Renal pelvis (tissue), 4 donors: ENCODE data around the gene GRIK5. TPM values are rescaled to one million over a fixed set of nuclear protein-coding genes. Genes with fewer than 3 reads are reported as not detected.

Experiments
- DNase-seq: peaks from one replicate; pipeline ENCODE4 v3.0.0-alpha.2; 2013
- polyA plus RNA-seq, 3 donors: library from polyadenylated mRNA; unstranded; fragments of 120-200 nt; gene quantifications; one replicate each; pipeline ENCODE4 v1.2.1, GENCODE V29; 2013; ENCODE audit not compliant: insufficient read length in 3 of 3

The GRIK5 gene
- polyA plus RNA-seq, 3 donors, result 24.1 to 30.6 (median 30.5) TPM

DNA sequence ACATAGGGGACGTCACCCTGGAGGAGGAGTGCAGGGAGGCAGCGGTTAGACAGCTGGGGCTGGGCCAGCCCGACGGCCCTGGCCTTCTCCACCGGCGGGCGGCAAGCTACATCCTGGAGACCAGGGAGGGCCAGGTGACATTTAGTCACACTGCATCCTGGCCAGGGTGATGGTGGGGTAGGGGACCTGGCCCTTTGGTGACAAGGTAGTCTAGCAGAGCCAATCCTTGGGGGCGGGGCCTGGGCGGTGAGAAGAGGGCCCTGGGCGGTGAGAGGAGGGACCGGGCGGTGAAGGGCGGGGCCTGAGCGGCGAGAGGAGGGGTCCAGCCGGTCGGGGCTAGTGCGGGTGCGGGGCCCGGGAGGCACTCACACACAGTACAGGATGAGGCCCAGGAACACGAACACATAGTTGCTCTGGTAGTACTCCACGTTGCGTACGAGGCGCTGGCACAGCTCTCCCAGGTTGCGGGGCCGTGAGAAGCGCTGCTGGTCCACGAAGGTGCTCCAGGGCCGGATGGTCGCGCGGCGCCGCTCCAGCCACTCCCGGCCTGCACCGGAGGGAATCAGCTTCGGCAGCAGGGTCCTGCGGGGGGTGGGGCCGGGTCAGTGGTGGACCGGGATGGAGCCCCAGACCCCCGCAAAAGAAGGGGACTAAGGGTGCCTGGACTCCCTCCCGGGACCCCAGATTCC lies 111.5 kb downstream of the GRIK5 start:
- DNase-seq, result peak; percentile 61

DNA sequence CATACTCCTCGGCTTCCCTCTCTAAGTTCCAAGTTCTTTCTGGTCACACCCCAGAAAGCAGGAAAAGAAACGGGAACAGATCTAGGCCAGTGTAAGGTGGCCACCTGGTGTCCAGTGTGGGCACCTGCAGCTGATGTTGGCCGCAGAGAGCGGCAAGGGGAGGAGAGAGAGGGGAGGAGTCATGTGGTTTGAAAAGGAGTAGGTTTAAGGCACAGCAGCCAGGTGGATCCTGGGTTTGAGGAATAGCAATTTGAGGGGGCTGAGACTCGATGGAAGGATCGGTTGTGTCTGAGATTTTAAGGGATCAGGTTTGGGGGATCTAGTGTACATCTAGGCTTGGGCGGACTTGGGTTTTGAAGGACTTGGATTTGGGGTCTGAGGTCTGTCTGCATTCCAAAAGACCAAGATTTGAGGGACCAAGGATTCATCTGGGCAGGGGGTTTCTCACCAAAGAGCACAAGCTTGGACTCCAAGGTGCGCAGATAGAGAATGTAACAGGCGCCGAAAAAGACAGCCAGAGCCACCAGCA lies 112.1 kb downstream of the GRIK5 start:
- DNase-seq, result peak; percentile 88

DNA sequence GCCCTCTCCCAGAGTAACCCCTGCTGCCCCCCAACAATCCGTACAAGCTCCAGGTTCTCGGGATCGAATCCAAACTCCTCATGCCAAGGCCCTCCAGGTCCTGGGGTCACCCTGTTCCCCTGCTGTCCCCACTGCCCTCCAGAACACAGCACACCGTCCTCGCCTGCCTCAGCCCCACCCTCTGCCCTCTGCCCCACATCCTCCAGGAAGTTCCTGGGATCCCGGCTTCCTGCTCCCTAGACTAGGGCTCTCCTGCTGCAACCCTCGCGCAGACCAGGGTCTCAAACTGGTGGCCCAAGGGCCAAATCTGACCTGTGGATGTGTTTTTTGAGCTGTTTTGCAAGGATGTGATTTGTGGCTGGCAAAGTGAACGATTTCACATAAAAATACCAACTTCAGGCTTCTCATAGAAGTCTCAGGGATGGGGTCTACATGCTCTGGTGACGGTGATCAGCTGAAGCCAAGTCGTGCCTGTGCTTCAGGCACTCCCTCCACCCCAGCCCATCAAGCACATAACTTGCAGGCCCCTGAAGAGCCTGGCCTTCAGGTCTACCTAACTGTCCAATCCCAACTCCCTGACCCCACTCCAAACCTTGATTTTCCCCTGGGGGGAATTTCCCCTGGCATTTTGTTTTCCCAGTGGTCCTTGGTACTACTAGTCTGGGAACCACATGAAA lies 112.7 kb downstream of the GRIK5 start:
- DNase-seq, result no peak

DNA sequence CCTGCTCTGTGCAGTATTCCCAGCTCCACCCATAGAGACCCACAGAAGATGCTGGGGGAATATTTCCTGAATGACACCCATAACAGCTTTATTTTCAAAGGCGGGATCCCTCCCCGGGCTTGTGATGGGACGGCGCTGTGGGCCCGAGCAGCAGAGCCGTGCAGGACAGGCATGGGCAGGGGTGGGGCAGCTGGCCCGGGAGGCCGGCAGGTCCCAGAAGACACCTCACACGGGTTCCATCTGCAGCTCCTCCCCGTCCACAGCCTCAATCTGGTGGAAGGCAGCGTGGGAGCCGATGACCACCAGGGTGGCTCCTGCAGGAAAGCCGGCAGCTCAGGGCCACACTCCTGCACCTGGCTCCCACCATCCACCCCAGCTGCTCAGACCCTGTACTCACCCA lies 113.4 kb downstream of the GRIK5 start:
- DNase-seq, result no peak

DNA sequence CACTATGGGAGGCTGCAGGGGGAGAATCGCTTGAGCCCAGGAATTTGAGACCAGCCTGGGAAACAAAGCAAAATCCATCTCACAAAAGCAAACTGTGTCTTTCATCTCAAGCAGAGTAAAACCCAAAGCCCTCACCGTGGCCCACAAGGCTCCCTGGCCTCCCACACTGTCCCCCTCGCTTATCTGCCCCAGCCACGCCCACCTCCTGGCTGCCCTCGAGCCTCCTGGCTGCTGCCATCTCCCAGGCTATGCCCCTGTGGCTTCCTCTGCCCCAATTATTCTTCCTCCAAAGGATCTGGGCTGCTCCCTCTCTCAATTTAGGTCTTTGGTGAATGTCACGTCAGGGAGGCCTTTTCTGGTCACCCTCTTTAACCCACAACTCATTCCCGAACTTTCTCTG lies 114.5 kb downstream of the GRIK5 start:
- DNase-seq, result no peak

DNA sequence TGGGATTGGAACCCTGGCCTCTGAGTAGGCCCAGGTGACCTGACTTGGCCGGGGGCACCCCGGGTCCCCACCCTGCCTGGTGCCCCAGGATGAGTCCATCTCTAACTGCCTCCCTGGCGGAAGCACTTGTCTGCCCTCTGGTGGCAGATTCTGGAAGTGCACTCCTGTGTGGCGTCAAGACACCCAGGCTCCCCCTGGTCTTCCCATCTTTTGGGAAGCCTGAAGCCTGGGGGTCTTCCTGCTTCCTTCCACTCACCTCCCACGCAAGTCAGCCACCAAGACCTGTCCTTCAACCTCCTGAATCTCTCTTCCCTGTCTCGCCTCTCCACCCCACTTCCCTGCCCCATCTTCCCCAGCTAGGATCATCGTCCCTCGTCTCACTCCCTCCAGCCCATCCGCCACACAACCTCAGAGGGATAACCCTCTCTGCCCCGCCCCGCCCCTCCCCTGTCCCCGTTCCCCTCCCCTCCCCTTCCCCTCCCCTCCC lies 118.3 kb downstream of the GRIK5 start:
- DNase-seq, result peak; percentile 57

Other genes starting within 250 kb of the GRIK5 start
- gene LYPD4, start 225.5 kb downstream of the GRIK5 start, polyA plus RNA-seq, result not detected
- gene DMRTC2, start 225.2 kb downstream of the GRIK5 start, polyA plus RNA-seq, result not detected
- gene RPS19, start 210.0 kb downstream of the GRIK5 start, polyA plus RNA-seq, result 1,000 to 10,000 TPM; 1,296 to 1,888 (median 1,672) TPM
- 1 to 10 TPM in 1 of 3 donors, under 1 TPM in 2; 0.39 to 1.1 (median 0.81) TPM for gene CD79A, start 192.9 kb downstream of the GRIK5 start, polyA plus RNA-seq
- gene ARHGEF1, start 187.0 kb downstream of the GRIK5 start, polyA plus RNA-seq, result 10 to 100 TPM; 51.4 to 61.0 (median 54.1) TPM
- under 1 TPM in 1 of 3 donors, not detected in 2; 0.09 TPM for gene ERFL, start 141.8 kb downstream of the GRIK5 start, polyA plus RNA-seq
- gene RABAC1, start 110.9 kb downstream of the GRIK5 start, polyA plus RNA-seq, result 10 to 100 TPM; 80.8 to 91.6 (median 82.6) TPM
- gene ATP1A3, start 76.0 kb downstream of the GRIK5 start, polyA plus RNA-seq, result 1 to 10 TPM in 1 of 3 donors, under 1 TPM in 2; 0.10 to 1.4 (median 0.65) TPM
- gene ZNF574, start 6.0 kb upstream of the GRIK5 start, polyA plus RNA-seq, result 10 to 100 TPM; 16.2 to 21.0 (median 20.6) TPM
- 1 to 10 TPM in 2 of 3 donors, under 1 TPM in 1; 0.58 to 1.2 (median 1.2) TPM for gene POU2F2, start 62.2 kb upstream of the GRIK5 start, polyA plus RNA-seq
- gene DEDD2, start 147.5 kb upstream of the GRIK5 start, polyA plus RNA-seq, result 10 to 100 TPM; 27.9 to 32.9 (median 30.4) TPM
- 10 to 100 TPM in 1 of 3 donors, 1 to 10 TPM in 2; 9.2 to 10.2 (median 9.3) TPM for gene ZNF526, start 150.1 kb upstream of the GRIK5 start, polyA plus RNA-seq
- gene GSK3A, start 172.4 kb upstream of the GRIK5 start, polyA plus RNA-seq, result 10 to 100 TPM; 70.3 to 85.9 (median 84.1) TPM
- 10 to 100 TPM; 74.2 to 96.3 (median 86.2) TPM for gene ERF, start 184.9 kb upstream of the GRIK5 start, polyA plus RNA-seq
- 10 to 100 TPM; 59.3 to 72.5 (median 68.2) TPM for gene CIC, start 199.0 kb upstream of the GRIK5 start, polyA plus RNA-seq
- gene PRR19, start 231.9 kb upstream of the GRIK5 start, polyA plus RNA-seq, result 1 to 10 TPM; 1.9 to 2.9 (median 2.2) TPM
- 100 to 1,000 TPM in 1 of 3 donors, 10 to 100 TPM in 2; 79.4 to 107 (median 98.2) TPM for gene PAFAH1B3, start 232.4 kb upstream of the GRIK5 start, polyA plus RNA-seq
- gene TMEM145, start 243.1 kb upstream of the GRIK5 start, polyA plus RNA-seq, result 1 to 10 TPM in 2 of 3 donors, under 1 TPM in 1; 0.67 to 1.5 (median 1.1) TPM